Measurements from ENCODE around the gene KIF16B. TPM values are rescaled to one million over a fixed set of nuclear protein-coding genes. Genes with fewer than 3 reads are reported as not detected.

The KIF16B gene
- total RNA-seq, 1 donor from 2014 or later, result 7.1 TPM

DNA sequence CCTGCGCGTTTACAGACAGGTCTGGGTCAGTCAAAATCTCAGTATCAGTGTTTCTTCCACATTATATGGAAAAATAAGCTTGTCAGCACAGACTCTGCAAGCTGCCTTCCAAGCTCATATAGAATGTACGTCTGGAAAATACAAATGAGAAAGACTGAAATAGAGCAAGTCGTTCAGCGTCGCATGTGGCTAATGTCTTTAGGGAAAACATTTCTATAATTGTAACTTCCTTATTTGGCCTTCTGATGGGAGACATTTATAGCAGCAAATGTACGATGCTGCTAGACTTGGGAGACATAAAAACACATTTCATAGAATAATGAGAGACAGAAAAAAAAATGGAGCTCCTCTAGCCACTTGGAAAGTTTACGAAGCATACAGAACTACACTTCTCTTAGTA, 122.2 kb downstream of the KIF16B start:
- DNase-seq (ENCODE audit: low read depth), result no peak
- Histone ChIP-seq H3K36me3 (ENCODE audit: control insufficient read depth, insufficient read depth, low read length) (no peaks in the 10 kb centered on the region), H3K4me3 (ENCODE audit: low read depth, low read length) (no peak overlapping the region), H3K27me3 (ENCODE audit: control insufficient read depth, insufficient read depth, low read length) (no peaks in the 10 kb centered on the region)
- TF ChIP-seq, protein P1, sequence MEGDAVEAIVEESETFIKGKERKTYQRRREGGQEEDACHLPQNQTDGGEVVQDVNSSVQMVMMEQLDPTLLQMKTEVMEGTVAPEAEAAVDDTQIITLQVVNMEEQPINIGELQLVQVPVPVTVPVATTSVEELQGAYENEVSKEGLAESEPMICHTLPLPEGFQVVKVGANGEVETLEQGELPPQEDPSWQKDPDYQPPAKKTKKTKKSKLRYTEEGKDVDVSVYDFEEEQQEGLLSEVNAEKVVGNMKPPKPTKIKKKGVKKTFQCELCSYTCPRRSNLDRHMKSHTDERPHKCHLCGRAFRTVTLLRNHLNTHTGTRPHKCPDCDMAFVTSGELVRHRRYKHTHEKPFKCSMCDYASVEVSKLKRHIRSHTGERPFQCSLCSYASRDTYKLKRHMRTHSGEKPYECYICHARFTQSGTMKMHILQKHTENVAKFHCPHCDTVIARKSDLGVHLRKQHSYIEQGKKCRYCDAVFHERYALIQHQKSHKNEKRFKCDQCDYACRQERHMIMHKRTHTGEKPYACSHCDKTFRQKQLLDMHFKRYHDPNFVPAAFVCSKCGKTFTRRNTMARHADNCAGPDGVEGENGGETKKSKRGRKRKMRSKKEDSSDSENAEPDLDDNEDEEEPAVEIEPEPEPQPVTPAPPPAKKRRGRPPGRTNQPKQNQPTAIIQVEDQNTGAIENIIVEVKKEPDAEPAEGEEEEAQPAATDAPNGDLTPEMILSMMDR (IDR thresholded peaks at IDR 0.05; ENCODE audit: insufficient read depth, low read length, poor library complexity, severe bottlenecking), result no peak

DNA sequence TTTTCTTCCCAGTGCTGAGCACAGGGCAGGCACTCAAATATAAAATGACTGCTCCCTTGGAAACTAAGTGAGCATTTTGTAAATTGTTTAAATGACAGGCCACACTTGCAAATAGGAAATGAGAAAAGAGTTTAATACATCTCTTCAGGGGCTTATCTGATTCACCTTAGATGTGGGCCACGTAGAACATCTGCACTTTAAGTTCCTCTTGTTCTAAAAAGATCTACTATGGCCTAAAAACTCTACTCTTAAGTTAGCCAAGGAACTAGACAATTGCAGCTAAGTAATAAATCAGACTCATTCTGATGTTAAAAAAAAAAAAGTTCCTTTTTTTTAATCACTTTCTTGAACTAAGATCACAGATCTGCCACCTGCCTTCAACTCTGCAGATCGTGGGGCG, 126.3 kb downstream of the KIF16B start:
- DNase-seq (ENCODE audit: low read depth), result no peak
- TF ChIP-seq, protein P1 (IDR thresholded peaks at IDR 0.05; ENCODE audit: insufficient read depth, low read length, poor library complexity, severe bottlenecking), result no peak
- Histone ChIP-seq H3K27me3 (ENCODE audit: control insufficient read depth, insufficient read depth, low read length) (no peaks in the 10 kb centered on the region), H3K36me3 (ENCODE audit: control insufficient read depth, insufficient read depth, low read length) (no peaks in the 10 kb centered on the region), H3K4me3 (ENCODE audit: low read depth, low read length) (no peak overlapping the region)

DNA sequence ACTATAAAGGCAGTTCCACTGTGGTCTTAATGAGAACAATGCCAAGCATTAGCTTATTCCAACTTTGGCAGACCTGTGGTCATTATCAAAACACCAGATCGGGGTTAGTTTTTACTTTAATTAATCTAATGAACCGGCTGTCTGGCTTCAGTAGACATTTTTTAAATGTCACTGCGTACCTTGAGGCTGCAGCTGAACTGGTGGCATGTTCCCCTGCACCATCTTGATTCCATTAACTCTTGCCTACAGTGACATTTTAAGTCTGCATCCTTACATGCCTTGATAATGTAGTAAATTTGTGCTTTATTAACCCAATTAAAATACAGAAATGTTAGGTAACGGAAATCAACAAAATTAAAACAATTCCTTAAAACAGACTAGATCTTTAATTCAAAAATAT, 127.0 kb downstream of the KIF16B start:
- TF ChIP-seq, protein P1 (IDR thresholded peaks at IDR 0.05; ENCODE audit: insufficient read depth, low read length, poor library complexity, severe bottlenecking), result no peak
- no peaks in the 10 kb centered on the region for H3K36me3 ChIP-seq (ENCODE audit: control insufficient read depth, insufficient read depth, low read length)
- no peak overlapping the region for H3K4me3 ChIP-seq (ENCODE audit: low read depth, low read length)
- no peak for DNase-seq (ENCODE audit: low read depth)
- H3K27me3 ChIP-seq (ENCODE audit: control insufficient read depth, insufficient read depth, low read length), result no peaks in the 10 kb centered on the region

DNA sequence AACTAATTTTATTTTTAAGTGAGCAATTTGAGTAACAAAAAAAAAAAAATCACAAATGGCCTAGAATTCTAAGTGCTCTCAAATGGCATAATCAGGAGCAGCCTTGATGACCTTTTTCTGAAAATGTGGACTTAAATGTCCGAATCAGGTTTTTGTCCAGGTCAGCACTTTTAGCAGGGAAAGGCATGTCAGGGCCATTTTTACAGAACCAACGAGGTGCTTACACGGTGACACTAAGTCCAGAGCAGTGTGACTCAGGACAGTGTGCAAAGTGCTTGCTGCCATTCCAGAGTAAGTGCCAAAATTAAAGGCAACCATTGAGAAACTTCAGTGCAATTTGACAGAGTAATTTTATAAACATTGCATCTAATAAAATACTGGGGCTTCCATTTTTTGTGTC, 127.8 kb downstream of the KIF16B start:
- no peak for DNase-seq (ENCODE audit: low read depth)
- no peaks in the 10 kb centered on the region for H3K36me3 ChIP-seq (ENCODE audit: control insufficient read depth, insufficient read depth, low read length)
- H3K27me3 ChIP-seq (ENCODE audit: control insufficient read depth, insufficient read depth, low read length), result no peaks in the 10 kb centered on the region
- TF ChIP-seq, protein P1 (IDR thresholded peaks at IDR 0.05; ENCODE audit: insufficient read depth, low read length, poor library complexity, severe bottlenecking), result no peak
- no peak overlapping the region for H3K4me3 ChIP-seq (ENCODE audit: low read depth, low read length)

DNA sequence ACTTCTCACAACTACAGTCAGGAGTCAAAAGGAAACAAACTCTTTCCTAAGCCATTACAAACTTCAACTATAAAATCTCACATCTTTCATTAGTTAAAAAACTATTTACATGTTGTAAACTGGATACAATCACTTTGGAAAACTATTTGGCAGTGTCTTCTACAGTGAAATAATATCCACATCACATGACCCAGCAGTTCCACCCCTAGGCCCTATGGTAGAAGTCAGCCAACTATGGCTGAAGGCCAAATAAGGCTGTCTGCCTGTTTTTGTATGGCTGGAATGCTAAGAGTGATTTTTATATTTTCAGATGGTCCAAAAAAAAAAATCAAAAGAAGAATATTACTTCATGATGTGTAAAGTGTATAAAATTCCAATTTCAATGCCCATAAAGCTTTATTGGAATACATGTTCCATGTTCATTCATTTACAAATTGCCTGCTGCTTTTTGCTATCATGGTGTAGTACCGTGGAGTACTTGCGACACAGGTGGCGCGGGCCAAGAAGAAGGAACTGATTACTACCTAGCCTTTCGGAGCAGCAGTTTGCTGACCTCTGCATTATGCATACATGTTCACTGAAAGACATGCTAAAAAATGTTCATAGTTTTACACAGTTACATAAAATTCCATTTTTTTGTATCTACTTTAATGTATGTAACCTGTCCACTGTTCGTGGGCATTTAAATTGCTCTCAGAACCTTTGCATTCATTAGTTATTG, 129.0 kb downstream of the KIF16B start:
- no peaks in the 10 kb centered on the region for H3K27me3 ChIP-seq (ENCODE audit: control insufficient read depth, insufficient read depth, low read length)
- no peak overlapping the region for H3K4me3 ChIP-seq (ENCODE audit: low read depth, low read length)
- no peak for DNase-seq (ENCODE audit: low read depth)
- no peaks in the 10 kb centered on the region for H3K36me3 ChIP-seq (ENCODE audit: control insufficient read depth, insufficient read depth, low read length)
- TF ChIP-seq, protein P1 (IDR thresholded peaks at IDR 0.05; ENCODE audit: insufficient read depth, low read length, poor library complexity, severe bottlenecking), result no peak
